Mesodermal cell (in vitro differentiated cells): Measurements from ENCODE around the gene ACACA.
"Not testable (repeated sequence)": the region's sequence is repeated elsewhere in the genome, so short reads cannot be mapped to it uniquely, and the experiment has no call there.

Experiments used
- H3K27ac ChIP-seq: 2 replicates; pipeline ENCODE4 v1.7.0; 2013; ENCODE audit warnings: mild to moderate bottlenecking, low read depth, low read length, moderate library complexity; ENCODE audit not compliant: severe bottlenecking
- H3K36me3 ChIP-seq: 2 replicates; pipeline ENCODE4 v1.7.1; 2013; ENCODE audit warnings: mild to moderate bottlenecking, low read length, moderate library complexity; ENCODE audit not compliant: control insufficient read depth, insufficient read depth
- H3K4me1 ChIP-seq: one replicate; pipeline ENCODE4 v1.7.1; 2013; ENCODE audit warnings: mild to moderate bottlenecking, low read length; ENCODE audit not compliant: insufficient read depth, control insufficient read depth, poor library complexity, severe bottlenecking
- H3K4me3 ChIP-seq: 2 replicates; pipeline ENCODE4 v1.7.0; 2013; ENCODE audit warnings: low read length, control low read depth, mild to moderate bottlenecking; ENCODE audit not compliant: insufficient read depth, poor library complexity, severe bottlenecking; ENCODE audit errors: extremely low read depth
- H3K9me3 ChIP-seq: 2 replicates; pipeline ENCODE4 v1.7.1; 2013; ENCODE audit warnings: mild to moderate bottlenecking, low read length, moderate library complexity; ENCODE audit not compliant: control insufficient read depth
- WGBS, 2 experiments: methylation state at CpG; one replicate each; pipeline ENCODE4 v1.1.5; 2013; ENCODE audit warnings: missing lambda C conversion rate in 2 of 2; ENCODE audit not compliant: insufficient coverage in 2 of 2; 5-methylcytosine and 5-hydroxymethylcytosine counted together

ACACA gene

GRCh38 chr17:37429039-37429438 is 22.4 kb upstream of the ACACA start:
- no peak overlapping the region for H3K4me3 ChIP-seq
- WGBS, 2 experiments, result 80% methylated on average over 1 of the region's 3 CpGs; no CpG with 5 or more reads in 1 of the 2 experiments
- H3K36me3 ChIP-seq, result peaks cover 62% of the 10 kb centered on the region
- no peaks in the 10 kb centered on the region for H3K9me3 ChIP-seq
- H3K27ac ChIP-seq, result no peak overlapping the region
- no peaks in the 10 kb centered on the region for H3K4me1 ChIP-seq

GRCh38 chr17:37425268-37425667 is 18.6 kb upstream of the ACACA start:
- Histone ChIP-seq H3K27ac (no peak overlapping the region), H3K4me1 (no peaks in the 10 kb centered on the region), H3K4me3 (no peak overlapping the region), H3K9me3 (no peaks in the 10 kb centered on the region), H3K36me3 (peaks cover 62% of the 10 kb centered on the region)
- WGBS, 2 experiments, result 100% methylated on average over 1 of the region's 1 CpG

- Histone ChIP-seq H3K4me1 (no peaks in the 10 kb centered on the region), H3K9me3 (no peaks in the 10 kb centered on the region), H3K27ac (no peak overlapping the region), H3K4me3 (no peak overlapping the region), H3K36me3 (peaks cover 59% of the 10 kb centered on the region)
- 69 to 88% methylated on average over 2 to 4 of the region's 4 CpGs for WGBS, 2 experiments
Observed at GRCh38 chr17:37422971-37423625, 16.5 kb upstream of the ACACA start.

DNA sequence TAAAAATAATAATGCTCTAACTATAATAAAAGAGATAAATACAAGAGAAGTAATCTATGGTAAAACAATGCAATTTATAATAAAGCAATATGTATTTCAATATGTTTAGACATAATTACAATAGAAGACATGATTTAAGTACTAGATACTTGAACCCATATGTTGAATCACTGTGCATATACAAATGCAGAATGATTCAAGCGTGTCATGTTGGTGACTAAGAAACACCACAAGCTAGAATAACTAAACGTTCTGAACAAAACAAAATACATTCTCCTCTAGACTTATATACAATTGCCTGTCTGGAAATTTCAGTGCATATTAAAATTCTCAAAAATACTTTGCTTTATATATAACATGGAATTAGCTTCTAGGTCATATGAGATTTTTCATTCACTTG is 11.2 kb upstream of the ACACA start:
- H3K36me3 ChIP-seq, result peaks cover 65% of the 10 kb centered on the region
- no peak overlapping the region for H3K4me3 ChIP-seq
- WGBS, 2 experiments, result 92% methylated on average over 2 of the region's 2 CpGs; no CpG with 5 or more reads in 1 of the 2 experiments
- no peaks in the 10 kb centered on the region for H3K9me3 ChIP-seq
- H3K27ac ChIP-seq, result no peak overlapping the region
- H3K4me1 ChIP-seq, result no peaks in the 10 kb centered on the region

GRCh38 chr17:37413875-37414519 is 7.4 kb upstream of the ACACA start:
- no peak overlapping the region for H3K4me3 ChIP-seq
- 92% methylated on average over 4 of the region's 7 CpGs for WGBS, 2 experiments
- no peaks in the 10 kb centered on the region for H3K9me3 ChIP-seq
- peaks cover 80% of the 10 kb centered on the region for H3K36me3 ChIP-seq
- no peak overlapping the region for H3K27ac ChIP-seq
- no peaks in the 10 kb centered on the region for H3K4me1 ChIP-seq

DNA sequence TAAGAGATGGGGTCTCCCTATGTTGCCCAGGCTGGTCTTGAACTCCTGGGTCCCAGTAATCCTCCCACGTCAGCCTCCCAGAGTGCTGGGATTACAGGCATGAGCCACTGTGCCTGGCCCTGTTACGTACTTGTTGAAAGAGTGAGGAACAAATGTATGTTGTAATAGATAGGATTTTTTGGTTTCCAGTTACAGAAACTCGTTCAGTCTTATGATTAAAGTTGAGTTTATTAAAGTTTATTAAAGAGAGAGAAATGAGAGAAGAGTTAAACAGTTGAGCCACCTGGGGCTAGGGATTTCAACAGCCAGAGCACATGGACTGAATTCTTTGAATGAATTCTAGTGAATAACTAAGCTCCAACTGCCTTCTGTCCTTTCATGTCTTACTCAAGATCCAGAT is 3.7 kb upstream of the ACACA start:
- Histone ChIP-seq H3K4me3 (no peak overlapping the region), H3K27ac (no peak overlapping the region), H3K36me3 (peaks cover 54% of the 10 kb centered on the region), H3K9me3 (no peaks in the 10 kb centered on the region), H3K4me1 (peaks cover 5% of the 10 kb centered on the region)
- 100% methylated on average over 2 of the region's 3 CpGs for WGBS, 2 experiments

DNA sequence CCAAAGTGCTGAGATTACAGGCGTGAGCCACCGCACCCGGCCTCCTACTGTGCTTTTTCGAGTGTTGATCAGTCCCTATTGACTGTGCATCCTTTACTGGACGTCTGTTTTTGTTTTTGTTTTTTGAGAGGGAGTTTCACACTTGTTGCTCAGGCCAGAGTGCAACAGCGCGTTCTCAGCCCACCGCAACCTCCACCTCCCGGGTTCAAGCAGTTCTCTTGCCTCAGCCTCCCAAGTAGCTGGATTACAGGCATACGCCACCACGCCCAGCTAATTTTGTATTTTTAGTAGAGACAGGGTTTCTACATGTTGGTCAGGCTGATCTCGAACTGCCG is 1.5 kb upstream of the ACACA start:
- H3K27ac ChIP-seq, H3K4me1 ChIP-seq, H3K4me3 ChIP-seq, H3K9me3 ChIP-seq: not testable (repeated sequence)
- WGBS, 2 experiments, result 96 to 99% methylated on average over 12 to 13 of the region's 13 CpGs
- peaks cover 33% of the 10 kb centered on the region for H3K36me3 ChIP-seq

- 2 to 4% methylated on average over 17 to 20 of the region's 21 CpGs for WGBS, 2 experiments
- peaks cover 9% of the 10 kb centered on the region for H3K4me1 ChIP-seq
- no peaks in the 10 kb centered on the region for H3K9me3 ChIP-seq
- peak overlapping the region; percentile 75 for H3K27ac ChIP-seq
- H3K4me3 ChIP-seq, result peak overlapping the region; percentile 80
- H3K36me3 ChIP-seq, result peaks cover 14% of the 10 kb centered on the region
Observed at GRCh38 chr17:37405955-37406634, 541 bp downstream of the ACACA start.

- peak overlapping the region; percentile 80 for H3K4me3 ChIP-seq
- H3K4me1 ChIP-seq, H3K36me3 ChIP-seq, H3K27ac ChIP-seq, H3K9me3 ChIP-seq: not testable (repeated sequence)
- WGBS, 2 experiments, result 73 to 77% methylated on average over 7 to 10 of the region's 14 CpGs
Observed at GRCh38 chr17:37405522-37405921, 1.1 kb downstream of the ACACA start.

DNA sequence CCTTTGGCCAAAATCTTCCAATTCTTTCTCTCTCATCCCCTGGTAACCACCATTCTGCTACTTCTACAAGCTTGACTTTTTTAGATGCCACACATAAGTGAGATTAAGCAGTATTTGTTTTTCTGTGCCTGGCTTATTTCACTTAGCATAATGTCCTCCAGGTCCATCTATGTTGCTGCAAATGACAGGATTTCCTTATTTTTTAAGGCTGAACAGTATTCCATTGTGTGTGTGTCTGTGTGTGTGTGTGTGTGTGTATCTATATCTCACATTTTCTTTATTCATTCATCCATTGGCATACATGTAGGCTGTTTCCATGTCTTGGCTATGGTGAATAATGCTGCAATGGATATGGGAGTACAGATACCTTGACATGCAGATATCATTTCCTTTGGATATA is 6.1 kb downstream of the ACACA start:
- no peaks in the 10 kb centered on the region for H3K36me3 ChIP-seq
- no peak overlapping the region for H3K27ac ChIP-seq
- no peaks in the 10 kb centered on the region for H3K9me3 ChIP-seq
- H3K4me1 ChIP-seq, result peaks cover 4% of the 10 kb centered on the region
- no peak overlapping the region for H3K4me3 ChIP-seq

DNA sequence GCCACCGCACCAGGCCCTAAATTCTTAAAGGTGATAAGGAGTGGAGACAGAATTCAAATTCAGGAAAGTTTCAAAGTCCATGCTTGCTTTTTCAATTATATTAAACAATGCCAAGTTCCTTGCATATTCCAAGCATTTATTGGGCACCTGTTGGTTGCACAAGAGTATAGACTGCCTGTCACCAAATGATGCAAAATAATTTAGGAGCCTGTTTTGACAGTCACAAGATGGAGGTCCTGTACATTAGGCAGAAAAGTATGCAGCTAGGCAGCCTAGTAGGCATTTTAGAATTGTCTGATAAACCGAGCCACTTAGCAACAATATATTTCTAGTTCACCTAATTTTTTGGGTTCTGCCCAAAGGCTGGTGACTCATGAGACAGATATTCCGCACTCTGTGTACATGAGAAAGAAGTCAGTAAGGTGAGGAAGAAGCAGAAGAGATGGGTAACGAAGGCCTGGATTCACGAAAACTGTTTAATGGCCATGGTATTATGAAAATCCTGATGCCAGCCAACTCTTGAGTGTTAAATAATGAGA is 7.3 kb downstream of the ACACA start:
- WGBS, 2 experiments, result 92 to 100% methylated on average over 3 to 4 of the region's 5 CpGs
- H3K36me3 ChIP-seq, result no peaks in the 10 kb centered on the region
- H3K27ac ChIP-seq, result no peak overlapping the region
- no peaks in the 10 kb centered on the region for H3K9me3 ChIP-seq
- H3K4me3 ChIP-seq, result no peak overlapping the region
- H3K4me1 ChIP-seq, result peaks cover 4% of the 10 kb centered on the region
